Naive thymus-derived CD4-positive, alpha-beta T cell (primary cell): ENCODE data around the gene SIAE. TPM values are rescaled to one million over a fixed set of nuclear protein-coding genes. Genes with fewer than 3 reads are reported as not detected.

Source experiments
- ATAC-seq: fragments of 150-1000 bp; cut with Tn5 transposase; 2 replicates; pipeline ENCODE4 v1.10.0; 2021; ENCODE audit warnings: mild to moderate bottlenecking, moderate library complexity
- CTCF ChIA-PET: fragments of 350-600 bp; sonication (Branson Sonifier 250); formaldehyde crosslinking; loops from one replicate; lab custom pipeline; 2021; ENCODE audit warnings: antibody characterized with exemption; lab: Charles Lee
- POLR2A ChIA-PET: fragments of 350-600 bp; sonication (Branson Sonifier 250); formaldehyde crosslinking; loops from one replicate; lab custom pipeline; 2021; ENCODE audit warnings: antibody characterized with exemption, inconsistent platforms; lab: Charles Lee
- DNase-seq, 9 donors: peaks; one replicate each; pipeline versions ENCODE4 v3.0.0 to v3.0.0-alpha.2; 2020 to 2022; ENCODE audit warnings: mixed read lengths in 1 of 9
- H3K27ac ChIP-seq: one replicate; pipeline ENCODE4 v1.7.0; 2013; ENCODE audit warnings: mild to moderate bottlenecking, low read depth, low read length, moderate library complexity
- H3K27me3 ChIP-seq, 2 donors: one replicate each; pipeline ENCODE4 v1.7.0; 2013; ENCODE audit warnings: low read length in 2 of 2, mild to moderate bottlenecking in 2 of 2, moderate library complexity in 2 of 2; ENCODE audit not compliant: control insufficient read depth in 2 of 2, insufficient read depth in 2 of 2
- H3K36me3 ChIP-seq, 3 experiments: 1 replicate in 2 of 3; 2 replicates in 1 of 3; pipeline ENCODE4 v1.7.0; 2013; ENCODE audit warnings: low read length in 3 of 3, mild to moderate bottlenecking in 3 of 3, moderate library complexity in 1 of 3; ENCODE audit not compliant: insufficient read depth in 3 of 3, control insufficient read depth in 2 of 3
- H3K4me1 ChIP-seq, 2 donors: one replicate each; pipeline ENCODE4 v1.7.0; 2013; ENCODE audit warnings: low read length in 2 of 2, mild to moderate bottlenecking in 2 of 2, moderate library complexity in 1 of 2; ENCODE audit not compliant: control insufficient read depth in 2 of 2, insufficient read depth in 2 of 2
- H3K4me3 ChIP-seq: 2 replicates; pipeline ENCODE4 v1.7.0; 2013; ENCODE audit warnings: mild to moderate bottlenecking, low read length
- H3K9me3 ChIP-seq, 3 experiments: 1 replicate in 2 of 3; 2 replicates in 1 of 3; pipeline ENCODE4 v1.7.0; 2013; ENCODE audit warnings: low read length in 3 of 3; ENCODE audit not compliant: control insufficient read depth in 2 of 3
- H3K27ac Mint-ChIP-seq, 9 donors: one replicate each; pipeline ENCODE4 v1.8.0; 2020 to 2022; ENCODE audit warnings: mixed read lengths in 9 of 9, mild to moderate bottlenecking in 8 of 9, moderate library complexity in 5 of 9, inconsistent platforms in 2 of 9
- H3K27me3 Mint-ChIP-seq, 5 donors: one replicate each; pipeline ENCODE4 v1.8.0; 2021 to 2022; ENCODE audit warnings: mixed read lengths in 5 of 5, mild to moderate bottlenecking in 1 of 5
- H3K36me3 Mint-ChIP-seq, 5 donors: one replicate each; pipeline ENCODE4 v1.8.0; 2020 to 2022; ENCODE audit warnings: mixed read lengths in 5 of 5, mild to moderate bottlenecking in 3 of 5, inconsistent platforms in 1 of 5
- H3K4me1 Mint-ChIP-seq, 7 donors: one replicate each; pipeline ENCODE4 v1.8.0; 2020 to 2022; ENCODE audit warnings: mixed read lengths in 7 of 7, mild to moderate bottlenecking in 3 of 7, inconsistent platforms in 1 of 7
- H3K4me3 Mint-ChIP-seq, 10 donors: one replicate each; pipeline ENCODE4 v1.8.0; 2020 to 2022; ENCODE audit warnings: mild to moderate bottlenecking in 10 of 10, mixed read lengths in 10 of 10, moderate library complexity in 6 of 10, inconsistent platforms in 2 of 10
- H3K9me3 Mint-ChIP-seq, 11 donors: one replicate each; pipeline ENCODE4 v1.8.0; 2020 to 2022; ENCODE audit warnings: mixed read lengths in 11 of 11, mild to moderate bottlenecking in 4 of 11, inconsistent platforms in 1 of 11, moderate library complexity in 1 of 11
- intact Hi-C, 2 donors: fragments of 100-400 bp; cut with micrococcal nuclease; formaldehyde crosslinking; loops; one replicate each; pipeline ENCODE4 v1.15.1; 2023
- polyA plus RNA-seq, 2 donors: library from polyadenylated mRNA; unstranded; fragments of 300-500 nt; fragmentation: Illumina TruSeq; gene quantifications; one replicate each; pipeline ENCODE4 v1.2.3, GENCODE V29; 2021
- total RNA-seq, 6 experiments: library from RNA in 5 of 6; stranded (reverse) in 5 of 6; gene quantifications; 1 replicate in 5 of 6; 2 replicates in 1 of 6; pipeline ENCODE4 v1.2.3 and lab custom pipeline; 2021 to 2026

Gene SIAE
- 10 to 100 TPM in 3 of 5 experiments, 1 to 10 TPM in 2; 6.2 to 11.3 (median 10.4) TPM for total RNA-seq
- 1 to 10 TPM; 2.7 to 6.5 TPM for polyA plus RNA-seq
- total RNA-seq (lab: John Stamatoyannopoulos, UW) = 7.9 reads per million, percentile 32 among the genes with 10 or more reads in this experiment

GRCh38 chr11:124673333-124674167 is at the start of gene SIAE, which contains the start of gene SPA17:
Gene SIAE (minus strand): TSS chr11:124673739. CDS start chr11:124673708, 31 bp downstream.
Gene SPA17 (plus strand): TSS chr11:124673904. CDS start chr11:124675265, 1,361 bp downstream.
- POLR2A ChIA-PET = interaction anchor here (0.5 to 7.4 kb wide), 12 partner anchors 9 to 439 kb away, joined by 3 to 112 read pairs (median 6); partner anchors contain the start of genes MSANTD2, TBRG1, TMEM218 and VSIG2
- peak; percentile 91 for ATAC-seq
- peak; percentile 63 to 92 (median 87) for DNase-seq
- peak within 1 kb of the TSS; percentile 91 for H3K27ac ChIP-seq
- H3K9me3 ChIP-seq = no peaks in the 10 kb centered on the region
- Mint-ChIP-seq H3K27ac (peak within 1 kb of the TSS in 7 of 9 donors; percentile 94 to 100 (median 98)), H3K9me3 (peaks cover 0 to 5% (median 0%) of the 10 kb centered on the region in 11 donors), H3K4me1 (peaks cover 22 to 39% (median 31%) of the 10 kb centered on the region in 7 donors), H3K4me3 (peak within 1 kb of the TSS in 9 of 10 donors; percentile 82 to 94 (median 91)), H3K27me3 (peaks cover 0 to 4% (median 0%) of the 10 kb centered on the region in 5 donors), H3K36me3 (peaks cover 0 to 4% (median 0%) of the 10 kb centered on the region in 5 donors)
- H3K4me3 ChIP-seq = peak within 1 kb of the TSS; percentile 76
- intact Hi-C loops = loop anchor here (1.0 to 5.0 kb wide), 16 partner anchors 45 to 1214 kb away; partner anchors contain the start of genes HYLS1 (in 2 of the 2), MSANTD2 (in 2 of the 2), TBRG1 (in 2 of the 2) and TMEM218 (in 2 of the 2)
- peaks cover 14 to 40% of the 10 kb centered on the region in 2 donors for H3K4me1 ChIP-seq
- H3K27me3 ChIP-seq = no peaks in the 10 kb centered on the region
- peaks cover 0 to 4% (median 0%) of the 10 kb centered on the region in 3 experiments for H3K36me3 ChIP-seq
- CTCF ChIA-PET = interaction anchor here (0.8 to 3.4 kb wide), 6 partner anchors 73 to 124 kb away, joined by 3 to 12 read pairs (median 4); no protein-coding TSS in a partner anchor

GRCh38 chr11:124722176-124722575 is 48.6 kb upstream of the SIAE start:
- CTCF ChIA-PET = no interaction called here
- Histone ChIP-seq H3K4me3 (no peak overlapping the region), H3K36me3 (no peaks in the 10 kb centered on the region), H3K27me3 (no peaks in the 10 kb centered on the region), H3K4me1 (peaks cover 10 to 15% of the 10 kb centered on the region in 2 donors), H3K27ac (no peak overlapping the region), H3K9me3 (no peaks in the 10 kb centered on the region)
- ATAC-seq (no peak), DNase-seq (no peak)
- H3K36me3 Mint-ChIP-seq = no peaks in the 10 kb centered on the region
- peaks cover 13 to 86% (median 23%) of the 10 kb centered on the region in 5 donors for H3K27me3 Mint-ChIP-seq
- intact Hi-C loops = no loop called here
- peaks cover 14 to 43% (median 34%) of the 10 kb centered on the region in 7 donors for H3K4me1 Mint-ChIP-seq
- H3K4me3 Mint-ChIP-seq = no peak overlapping the region
- H3K9me3 Mint-ChIP-seq = no peaks in the 10 kb centered on the region
- POLR2A ChIA-PET = no interaction called here
- no peak overlapping the region for H3K27ac Mint-ChIP-seq

GRCh38 chr11:124719534-124719933 is 46.0 kb upstream of the SIAE start:
- Histone ChIP-seq H3K4me1 (peaks cover 10 to 15% of the 10 kb centered on the region in 2 donors), H3K27ac (no peak overlapping the region), H3K36me3 (no peaks in the 10 kb centered on the region), H3K9me3 (no peaks in the 10 kb centered on the region), H3K4me3 (no peak overlapping the region), H3K27me3 (peaks cover 5 to 6% of the 10 kb centered on the region in 2 donors)
- H3K27ac Mint-ChIP-seq = no peak overlapping the region
- H3K36me3 Mint-ChIP-seq = peaks cover 0 to 6% (median 0%) of the 10 kb centered on the region in 5 donors
- peaks cover 19 to 90% (median 36%) of the 10 kb centered on the region in 5 donors for H3K27me3 Mint-ChIP-seq
- DNase-seq = no peak
- H3K9me3 Mint-ChIP-seq = no peaks in the 10 kb centered on the region
- intact Hi-C loops = loop anchor here in 1 of 2 donors (2.0 kb wide), 1 partner anchor 27 kb away; no protein-coding TSS in a partner anchor
- peaks cover 14 to 34% (median 21%) of the 10 kb centered on the region in 7 donors for H3K4me1 Mint-ChIP-seq
- no peak for ATAC-seq
- ChIA-PET CTCF (interaction anchor here (0.7 kb wide), 1 partner anchor 43 kb away, joined by 3 read pairs; no protein-coding TSS in a partner anchor), POLR2A (interaction anchor here (1.4 kb wide), 1 partner anchor 27 kb away, joined by 3 read pairs; no protein-coding TSS in a partner anchor)
- H3K4me3 Mint-ChIP-seq = peak overlapping the region in 2 of 10 donors; percentile 40 to 85

- CTCF ChIA-PET = interaction anchor here (0.7 kb wide), 1 partner anchor 44 kb away, joined by 3 read pairs; no protein-coding TSS in a partner anchor
- Mint-ChIP-seq H3K4me3 (peak overlapping the region in 8 of 10 donors; percentile 3 to 94 (median 63)), H3K4me1 (peaks cover 14 to 34% (median 21%) of the 10 kb centered on the region in 7 donors), H3K27me3 (peaks cover 27 to 85% (median 43%) of the 10 kb centered on the region in 5 donors), H3K36me3 (peaks cover 0 to 11% (median 5%) of the 10 kb centered on the region in 5 donors), H3K27ac (no peak overlapping the region), H3K9me3 (no peaks in the 10 kb centered on the region)
- H3K9me3 ChIP-seq = no peaks in the 10 kb centered on the region
- POLR2A ChIA-PET = no interaction called here
- no peaks in the 10 kb centered on the region for H3K36me3 ChIP-seq
- H3K4me1 ChIP-seq = peaks cover 10 to 15% of the 10 kb centered on the region in 2 donors
- intact Hi-C loops = loop anchor here in 1 of 2 donors (1.0 to 2.0 kb wide), 3 partner anchors 20 to 46 kb away; partner anchors contain the start of genes NRGN, SIAE and SPA17
- peaks cover 5 to 6% of the 10 kb centered on the region in 2 donors for H3K27me3 ChIP-seq
- ATAC-seq = no peak
- no peak overlapping the region for H3K27ac ChIP-seq
- H3K4me3 ChIP-seq = no peak overlapping the region
- DNase-seq = no peak
Measured at GRCh38 chr11:124718801-124719200, 45.3 kb upstream of the SIAE start.

- ChIA-PET CTCF (interaction anchor here (0.6 kb wide), 1 partner anchor 24 kb away, joined by 3 read pairs; no protein-coding TSS in a partner anchor), POLR2A (interaction anchor here (1.0 kb wide), 1 partner anchor 12 kb away, joined by 3 read pairs; no protein-coding TSS in a partner anchor)
- peaks cover 10 to 15% of the 10 kb centered on the region in 2 donors for H3K4me1 ChIP-seq
- H3K9me3 ChIP-seq = no peaks in the 10 kb centered on the region
- H3K4me3 ChIP-seq = peak overlapping the region; percentile 48
- Mint-ChIP-seq H3K4me1 (peaks cover 14 to 33% (median 21%) of the 10 kb centered on the region in 7 donors), H3K9me3 (no peaks in the 10 kb centered on the region), H3K27me3 (peaks cover 29 to 78% (median 49%) of the 10 kb centered on the region in 5 donors), H3K36me3 (peaks cover 0 to 16% (median 5%) of the 10 kb centered on the region in 5 donors), H3K27ac (peak overlapping the region in 2 of 9 donors; percentile 14 to 43), H3K4me3 (peak overlapping the region; percentile 63 to 94 (median 82))
- peaks cover 5 to 6% of the 10 kb centered on the region in 2 donors for H3K27me3 ChIP-seq
- H3K27ac ChIP-seq = no peak overlapping the region
- no peaks in the 10 kb centered on the region for H3K36me3 ChIP-seq
- ATAC-seq = peak; percentile 76
- DNase-seq = peak in 6 of 9 donors; percentile 12 to 37 (median 24)
- intact Hi-C loops = loop anchor here in 1 of 2 donors (1.0 to 2.0 kb wide), 3 partner anchors 21 to 45 kb away; partner anchors contain the start of genes NRGN, SIAE and SPA17
Measured at GRCh38 chr11:124717786-124718651, 44.5 kb upstream of the SIAE start.
